Measurements from ENCODE around the gene GIT1. TPM values are rescaled to one million over a fixed set of nuclear protein-coding genes. Genes with fewer than 3 reads are reported as not detected.

GIT1 gene
- total and polyA plus RNA-seq, 2 of the 13 experiments (the other 11 are each of a cell fraction or from before 2014, with no cell fraction given), result 14.2 to 30.8 TPM

DNA sequence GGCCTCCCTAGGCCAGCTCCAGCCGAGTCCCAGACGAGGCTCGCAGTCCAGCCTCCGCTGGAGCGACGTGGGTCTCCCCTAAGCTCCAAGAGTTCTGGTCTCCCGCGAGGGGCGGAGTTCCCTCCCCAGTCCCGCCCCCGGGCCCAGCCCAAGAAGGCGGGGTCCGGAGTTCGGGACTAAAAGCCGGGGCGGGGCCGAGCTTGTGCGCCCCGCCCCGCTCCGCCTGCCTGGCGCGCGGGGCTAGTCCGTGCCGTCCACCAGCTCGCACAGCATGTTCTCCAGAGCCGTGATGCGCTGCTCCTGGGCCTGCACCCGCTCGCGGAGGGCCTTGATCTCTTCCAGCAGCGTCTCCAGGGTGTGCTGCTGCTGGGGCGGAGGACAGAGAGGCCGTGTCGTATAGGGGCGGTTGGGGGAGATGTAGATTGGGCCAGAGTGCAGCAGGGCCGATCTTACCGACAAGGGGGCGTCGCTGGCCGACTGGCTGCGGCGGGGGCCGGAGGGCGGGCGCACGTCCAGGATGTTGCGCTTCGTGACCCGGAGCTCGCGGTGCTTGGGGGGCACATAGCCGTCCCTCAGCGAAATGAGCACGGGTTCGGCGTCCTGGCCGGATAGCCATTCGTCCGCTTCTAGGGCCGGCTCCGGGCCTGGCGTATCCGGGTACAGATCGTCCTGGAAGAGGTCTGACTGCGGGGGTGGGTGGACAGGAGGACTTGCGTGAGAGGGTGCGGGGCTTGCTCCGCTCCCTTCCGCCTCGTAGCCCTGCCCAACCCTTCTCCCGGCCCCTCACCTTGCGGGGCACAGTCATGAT lies 26.2 kb upstream of the GIT1 start (continued):
- TF ChIP-seq, protein P1, sequence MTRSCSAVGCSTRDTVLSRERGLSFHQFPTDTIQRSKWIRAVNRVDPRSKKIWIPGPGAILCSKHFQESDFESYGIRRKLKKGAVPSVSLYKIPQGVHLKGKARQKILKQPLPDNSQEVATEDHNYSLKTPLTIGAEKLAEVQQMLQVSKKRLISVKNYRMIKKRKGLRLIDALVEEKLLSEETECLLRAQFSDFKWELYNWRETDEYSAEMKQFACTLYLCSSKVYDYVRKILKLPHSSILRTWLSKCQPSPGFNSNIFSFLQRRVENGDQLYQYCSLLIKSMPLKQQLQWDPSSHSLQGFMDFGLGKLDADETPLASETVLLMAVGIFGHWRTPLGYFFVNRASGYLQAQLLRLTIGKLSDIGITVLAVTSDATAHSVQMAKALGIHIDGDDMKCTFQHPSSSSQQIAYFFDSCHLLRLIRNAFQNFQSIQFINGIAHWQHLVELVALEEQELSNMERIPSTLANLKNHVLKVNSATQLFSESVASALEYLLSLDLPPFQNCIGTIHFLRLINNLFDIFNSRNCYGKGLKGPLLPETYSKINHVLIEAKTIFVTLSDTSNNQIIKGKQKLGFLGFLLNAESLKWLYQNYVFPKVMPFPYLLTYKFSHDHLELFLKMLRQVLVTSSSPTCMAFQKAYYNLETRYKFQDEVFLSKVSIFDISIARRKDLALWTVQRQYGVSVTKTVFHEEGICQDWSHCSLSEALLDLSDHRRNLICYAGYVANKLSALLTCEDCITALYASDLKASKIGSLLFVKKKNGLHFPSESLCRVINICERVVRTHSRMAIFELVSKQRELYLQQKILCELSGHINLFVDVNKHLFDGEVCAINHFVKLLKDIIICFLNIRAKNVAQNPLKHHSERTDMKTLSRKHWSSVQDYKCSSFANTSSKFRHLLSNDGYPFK (CRISPR knock-in tag; IDR thresholded peaks at IDR 0.05; ENCODE audit: borderline replicate concordance), result peak; percentile 24; the same call in 1 of the 2 replicates
- TF ChIP-seq, protein P2, sequence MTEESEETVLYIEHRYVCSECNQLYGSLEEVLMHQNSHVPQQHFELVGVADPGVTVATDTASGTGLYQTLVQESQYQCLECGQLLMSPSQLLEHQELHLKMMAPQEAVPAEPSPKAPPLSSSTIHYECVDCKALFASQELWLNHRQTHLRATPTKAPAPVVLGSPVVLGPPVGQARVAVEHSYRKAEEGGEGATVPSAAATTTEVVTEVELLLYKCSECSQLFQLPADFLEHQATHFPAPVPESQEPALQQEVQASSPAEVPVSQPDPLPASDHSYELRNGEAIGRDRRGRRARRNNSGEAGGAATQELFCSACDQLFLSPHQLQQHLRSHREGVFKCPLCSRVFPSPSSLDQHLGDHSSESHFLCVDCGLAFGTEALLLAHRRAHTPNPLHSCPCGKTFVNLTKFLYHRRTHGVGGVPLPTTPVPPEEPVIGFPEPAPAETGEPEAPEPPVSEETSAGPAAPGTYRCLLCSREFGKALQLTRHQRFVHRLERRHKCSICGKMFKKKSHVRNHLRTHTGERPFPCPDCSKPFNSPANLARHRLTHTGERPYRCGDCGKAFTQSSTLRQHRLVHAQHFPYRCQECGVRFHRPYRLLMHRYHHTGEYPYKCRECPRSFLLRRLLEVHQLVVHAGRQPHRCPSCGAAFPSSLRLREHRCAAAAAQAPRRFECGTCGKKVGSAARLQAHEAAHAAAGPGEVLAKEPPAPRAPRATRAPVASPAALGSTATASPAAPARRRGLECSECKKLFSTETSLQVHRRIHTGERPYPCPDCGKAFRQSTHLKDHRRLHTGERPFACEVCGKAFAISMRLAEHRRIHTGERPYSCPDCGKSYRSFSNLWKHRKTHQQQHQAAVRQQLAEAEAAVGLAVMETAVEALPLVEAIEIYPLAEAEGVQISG (CRISPR knock-in tag; IDR thresholded peaks at IDR 0.05), result no peak
- TF ChIP-seq RBM39 (IDR thresholded peaks at IDR 0.05; ENCODE audit: low read depth, low read length, poor library complexity, severe bottlenecking), result peak; percentile 55
- 0 out of 2 replicates have a peak, but pooled peaks have one; percentile 61 for TF ChIP-seq ZNF776 (CRISPR knock-in tag; IDR thresholded peaks at IDR 0.05)
- no peak for TF ChIP-seq TEAD3 (CRISPR knock-in tag; optimal IDR thresholded peaks at IDR 0.05; ENCODE audit: borderline replicate concordance)
- TF ChIP-seq ZMYM4 (CRISPR knock-in tag; IDR thresholded peaks at IDR 0.05), result peak; percentile 62; the same call in 1 of the 2 replicates
- TF ChIP-seq ZNF44 (CRISPR knock-in tag; IDR thresholded peaks at IDR 0.05), result no peak
- TF ChIP-seq MAFK (conservative IDR thresholded peaks at IDR 0.05 in 1 of 2, IDR thresholded peaks at IDR 0.05 in 1 of 2; ENCODE audit: low read length in 2 of 2), result no peak
- TF ChIP-seq, protein P3, sequence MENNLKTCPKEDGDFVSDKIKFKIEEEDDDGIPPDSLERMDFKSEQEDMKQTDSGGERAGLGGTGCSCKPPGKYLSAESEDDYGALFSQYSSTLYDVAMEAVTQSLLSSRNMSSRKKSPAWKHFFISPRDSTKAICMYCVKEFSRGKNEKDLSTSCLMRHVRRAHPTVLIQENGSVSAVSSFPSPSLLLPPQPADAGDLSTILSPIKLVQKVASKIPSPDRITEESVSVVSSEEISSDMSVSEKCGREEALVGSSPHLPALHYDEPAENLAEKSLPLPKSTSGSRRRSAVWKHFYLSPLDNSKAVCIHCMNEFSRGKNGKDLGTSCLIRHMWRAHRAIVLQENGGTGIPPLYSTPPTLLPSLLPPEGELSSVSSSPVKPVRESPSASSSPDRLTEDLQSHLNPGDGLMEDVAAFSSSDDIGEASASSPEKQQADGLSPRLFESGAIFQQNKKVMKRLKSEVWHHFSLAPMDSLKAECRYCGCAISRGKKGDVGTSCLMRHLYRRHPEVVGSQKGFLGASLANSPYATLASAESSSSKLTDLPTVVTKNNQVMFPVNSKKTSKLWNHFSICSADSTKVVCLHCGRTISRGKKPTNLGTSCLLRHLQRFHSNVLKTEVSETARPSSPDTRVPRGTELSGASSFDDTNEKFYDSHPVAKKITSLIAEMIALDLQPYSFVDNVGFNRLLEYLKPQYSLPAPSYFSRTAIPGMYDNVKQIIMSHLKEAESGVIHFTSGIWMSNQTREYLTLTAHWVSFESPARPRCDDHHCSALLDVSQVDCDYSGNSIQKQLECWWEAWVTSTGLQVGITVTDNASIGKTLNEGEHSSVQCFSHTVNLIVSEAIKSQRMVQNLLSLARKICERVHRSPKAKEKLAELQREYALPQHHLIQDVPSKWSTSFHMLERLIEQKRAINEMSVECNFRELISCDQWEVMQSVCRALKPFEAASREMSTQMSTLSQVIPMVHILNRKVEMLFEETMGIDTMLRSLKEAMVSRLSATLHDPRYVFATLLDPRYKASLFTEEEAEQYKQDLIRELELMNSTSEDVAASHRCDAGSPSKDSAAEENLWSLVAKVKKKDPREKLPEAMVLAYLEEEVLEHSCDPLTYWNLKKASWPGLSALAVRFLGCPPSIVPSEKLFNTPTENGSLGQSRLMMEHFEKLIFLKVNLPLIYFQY (CRISPR knock-in tag; IDR thresholded peaks at IDR 0.05; ENCODE audit: borderline replicate concordance), result 0 out of 2 replicates have a peak, but pooled peaks have one; percentile 19
- TF ChIP-seq ZNF333 (CRISPR knock-in tag; IDR thresholded peaks at IDR 0.05; ENCODE audit: borderline replicate concordance), result peak; percentile 86
- TF ChIP-seq, protein P4, sequence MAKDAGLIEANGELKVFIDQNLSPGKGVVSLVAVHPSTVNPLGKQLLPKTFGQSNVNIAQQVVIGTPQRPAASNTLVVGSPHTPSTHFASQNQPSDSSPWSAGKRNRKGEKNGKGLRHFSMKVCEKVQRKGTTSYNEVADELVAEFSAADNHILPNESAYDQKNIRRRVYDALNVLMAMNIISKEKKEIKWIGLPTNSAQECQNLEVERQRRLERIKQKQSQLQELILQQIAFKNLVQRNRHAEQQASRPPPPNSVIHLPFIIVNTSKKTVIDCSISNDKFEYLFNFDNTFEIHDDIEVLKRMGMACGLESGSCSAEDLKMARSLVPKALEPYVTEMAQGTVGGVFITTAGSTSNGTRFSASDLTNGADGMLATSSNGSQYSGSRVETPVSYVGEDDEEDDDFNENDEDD (CRISPR knock-in tag; IDR thresholded peaks at IDR 0.05; ENCODE audit: borderline replicate concordance), result peak; percentile 68; the same call in 1 of the 2 replicates
- TF ChIP-seq SP4 (CRISPR knock-in tag; IDR thresholded peaks at IDR 0.05), result peak; percentile 68; the same call in 1 of the 2 replicates
- TF ChIP-seq ZNF616 (CRISPR knock-in tag; IDR thresholded peaks at IDR 0.05; ENCODE audit: low read depth), result 0 out of 2 replicates have a peak, but pooled peaks have one; percentile 76
- TF ChIP-seq, protein P5, sequence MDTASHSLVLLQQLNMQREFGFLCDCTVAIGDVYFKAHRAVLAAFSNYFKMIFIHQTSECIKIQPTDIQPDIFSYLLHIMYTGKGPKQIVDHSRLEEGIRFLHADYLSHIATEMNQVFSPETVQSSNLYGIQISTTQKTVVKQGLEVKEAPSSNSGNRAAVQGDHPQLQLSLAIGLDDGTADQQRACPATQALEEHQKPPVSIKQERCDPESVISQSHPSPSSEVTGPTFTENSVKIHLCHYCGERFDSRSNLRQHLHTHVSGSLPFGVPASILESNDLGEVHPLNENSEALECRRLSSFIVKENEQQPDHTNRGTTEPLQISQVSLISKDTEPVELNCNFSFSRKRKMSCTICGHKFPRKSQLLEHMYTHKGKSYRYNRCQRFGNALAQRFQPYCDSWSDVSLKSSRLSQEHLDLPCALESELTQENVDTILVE (CRISPR knock-in tag; IDR thresholded peaks at IDR 0.05), result no peak; the same call in 1 of the 2 replicates
- TF ChIP-seq RNF2 (conservative IDR thresholded peaks at IDR 0.05; ENCODE audit: low read depth), result 0 out of 2 replicates have a peak, but pooled peaks have one; percentile 54
